Hepatocyte (in vitro differentiated cells): ENCODE measurements around the gene B3GAT1. TPM values are rescaled to one million over a fixed set of nuclear protein-coding genes. Genes with fewer than 3 reads are reported as not detected.

ENCODE experiments used
- DNase-seq: peaks from one replicate; pipeline ENCODE4 v3.0.0-alpha.2; 2016; ENCODE audit warnings: low spot score
- H2AFZ ChIP-seq: fragments of 200-600 bp; sonication (generic); 2 replicates; pipeline ENCODE4 v1.6.0; 2016; ENCODE audit warnings: antibody characterized with exemption, mild to moderate bottlenecking
- H3K27ac ChIP-seq: fragments of 200-600 bp; sonication (generic); 2 replicates; pipeline ENCODE4 v1.5.1; 2016; ENCODE audit warnings: mild to moderate bottlenecking
- H3K27me3 ChIP-seq: fragments of 200-600 bp; sonication (generic); 2 replicates; pipeline ENCODE4 v1.6.1; 2016
- H3K36me3 ChIP-seq: fragments of 200-600 bp; sonication (generic); replicated peaks from 2 replicates; pipeline ENCODE4 v1.5.1; 2016; ENCODE audit warnings: low read depth; ENCODE audit not compliant: insufficient read depth
- H3K4me1 ChIP-seq: fragments of 200-600 bp; sonication (generic); 2 replicates; pipeline ENCODE4 v1.5.1; 2016; ENCODE audit warnings: mild to moderate bottlenecking, moderate library complexity; ENCODE audit not compliant: insufficient read depth
- H3K4me2 ChIP-seq: fragments of 200-600 bp; sonication (generic); 2 replicates; pipeline ENCODE4 v1.6.0; 2016
- H3K4me3 ChIP-seq: fragments of 200-600 bp; sonication (generic); 2 replicates; pipeline ENCODE4 v1.5.1; 2016; ENCODE audit warnings: mild to moderate bottlenecking
- H3K79me2 ChIP-seq: fragments of 200-600 bp; sonication (generic); 2 replicates; pipeline ENCODE4 v1.6.0; 2017; ENCODE audit warnings: mild to moderate bottlenecking
- H3K9me2 ChIP-seq: fragments of 200-600 bp; sonication (generic); replicated peaks from 2 replicates; pipeline ENCODE4 v1.6.0; 2017; ENCODE audit warnings: mild to moderate bottlenecking; ENCODE audit not compliant: insufficient read depth
- H3K9me3 ChIP-seq: fragments of 200-600 bp; sonication (generic); 2 replicates; pipeline ENCODE4 v1.5.1; 2016; ENCODE audit warnings: low read depth, mild to moderate bottlenecking
- H4K20me1 ChIP-seq: fragments of 200-600 bp; sonication (generic); 2 replicates; pipeline ENCODE4 v1.6.0; 2016; ENCODE audit warnings: mild to moderate bottlenecking; ENCODE audit not compliant: insufficient read depth, poor library complexity, severe bottlenecking
- EZH2 ChIP-seq: fragments of 200-600 bp; sonication (generic); IDR thresholded peaks from 2 replicates; pipeline ENCODE4 v1.6.1; 2016; ENCODE audit warnings: antibody characterized with exemption, mild to moderate bottlenecking, borderline replicate concordance
- EZH2phosphoT487 ChIP-seq: fragments of 200-600 bp; sonication (generic); IDR thresholded peaks from one replicate; pipeline ENCODE4 v1.6.1; 2018; ENCODE audit warnings: antibody characterized with exemption, mild to moderate bottlenecking, low read depth, moderate library complexity; ENCODE audit not compliant: unreplicated experiment, severe bottlenecking
- WGBS: methylation state at CpG from one replicate; pipeline ENCODE4 v1.1.6; 2016; ENCODE audit warnings: low lambda C conversion rate; ENCODE audit errors: missing lambda C conversion rate; 5-methylcytosine and 5-hydroxymethylcytosine counted together
- polyA plus RNA-seq: library from polyadenylated mRNA; unstranded; fragments of >200 nt; fragmentation: Nextera tagmentation; extraction: Ambion mirVana; gene quantifications from 2 replicates; pipeline ENCODE4 v1.2.1, GENCODE V29; 2016
- total RNA-seq: library from RNA; depleted of rRNA; stranded (reverse); fragments of >200 nt; gene quantifications from 2 replicates; pipeline ENCODE4 v1.2.3, GENCODE V29; 2014
- TF ChIP-seq, protein P1 (sequence below): fragments of 200-600 bp; sonication (generic); IDR thresholded peaks from 2 replicates; pipeline ENCODE4 v1.5.1; 2016; ENCODE audit warnings: antibody characterized with exemption, mild to moderate bottlenecking; ENCODE audit not compliant: poor library complexity

The B3GAT1 gene
- total and polyA plus RNA-seq, 2 experiments from 2014 or later, result 0.17 to 0.40 TPM

DNA sequence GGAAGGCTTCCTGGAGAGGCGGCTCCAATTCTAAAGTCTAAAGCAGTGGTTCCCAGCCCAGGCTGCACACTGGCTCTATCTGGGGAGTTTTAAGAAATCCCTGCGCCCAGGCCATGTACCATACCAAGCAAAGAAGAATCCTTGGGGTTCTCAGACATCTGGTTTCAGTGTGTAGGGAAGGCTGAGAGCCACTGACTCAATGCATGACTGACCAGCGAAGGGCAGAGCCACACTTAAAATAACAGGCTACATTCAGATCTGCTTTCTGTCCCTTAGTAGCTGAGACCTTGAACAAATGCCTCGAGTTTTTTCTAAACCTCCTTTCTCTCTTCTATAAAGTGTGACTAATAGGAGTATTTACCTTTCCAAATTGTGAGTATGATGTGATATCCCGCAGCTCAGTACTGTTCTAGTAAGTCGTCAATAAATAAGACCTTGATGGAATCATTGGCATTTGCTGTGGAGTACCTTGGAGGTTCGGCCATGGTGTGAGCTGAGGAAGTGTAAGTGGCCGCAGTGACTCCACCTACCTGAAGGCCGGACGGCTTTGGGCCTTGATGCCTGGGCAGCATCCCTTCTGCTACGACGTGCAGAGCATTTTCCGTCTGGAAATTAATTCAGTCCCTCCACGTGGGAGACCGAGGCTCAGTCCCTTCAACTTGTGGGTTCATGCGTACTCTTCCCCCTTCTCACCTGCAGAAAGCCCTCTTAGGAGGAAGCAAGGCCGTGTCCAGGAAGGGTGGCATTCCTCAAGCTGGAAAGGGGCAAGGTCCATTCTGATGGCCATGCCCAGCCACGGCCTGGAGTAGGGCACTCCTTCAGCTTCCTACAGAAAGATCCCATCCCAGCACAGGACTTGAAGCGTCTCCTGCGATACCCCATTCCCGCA, 55.1 kb downstream of the B3GAT1 start:
- Histone ChIP-seq H3K27ac (no peak overlapping the region), H3K4me1 (no peaks in the 10 kb centered on the region), H3K27me3 (no peaks in the 10 kb centered on the region), H4K20me1 (no peaks in the 10 kb centered on the region), H3K9me2 (no peaks in the 10 kb centered on the region), H3K4me2 (no peak overlapping the region), H3K4me3 (no peak overlapping the region), H3K9me3 (no peaks in the 10 kb centered on the region), H2AFZ (no peak overlapping the region), H3K36me3 (no peaks in the 10 kb centered on the region), H3K79me2 (no peaks in the 10 kb centered on the region)
- DNase-seq, result no peak
- TF ChIP-seq EZH2 (no peak), EZH2phosphoT487 (no peak)
- TF ChIP-seq, protein P1, sequence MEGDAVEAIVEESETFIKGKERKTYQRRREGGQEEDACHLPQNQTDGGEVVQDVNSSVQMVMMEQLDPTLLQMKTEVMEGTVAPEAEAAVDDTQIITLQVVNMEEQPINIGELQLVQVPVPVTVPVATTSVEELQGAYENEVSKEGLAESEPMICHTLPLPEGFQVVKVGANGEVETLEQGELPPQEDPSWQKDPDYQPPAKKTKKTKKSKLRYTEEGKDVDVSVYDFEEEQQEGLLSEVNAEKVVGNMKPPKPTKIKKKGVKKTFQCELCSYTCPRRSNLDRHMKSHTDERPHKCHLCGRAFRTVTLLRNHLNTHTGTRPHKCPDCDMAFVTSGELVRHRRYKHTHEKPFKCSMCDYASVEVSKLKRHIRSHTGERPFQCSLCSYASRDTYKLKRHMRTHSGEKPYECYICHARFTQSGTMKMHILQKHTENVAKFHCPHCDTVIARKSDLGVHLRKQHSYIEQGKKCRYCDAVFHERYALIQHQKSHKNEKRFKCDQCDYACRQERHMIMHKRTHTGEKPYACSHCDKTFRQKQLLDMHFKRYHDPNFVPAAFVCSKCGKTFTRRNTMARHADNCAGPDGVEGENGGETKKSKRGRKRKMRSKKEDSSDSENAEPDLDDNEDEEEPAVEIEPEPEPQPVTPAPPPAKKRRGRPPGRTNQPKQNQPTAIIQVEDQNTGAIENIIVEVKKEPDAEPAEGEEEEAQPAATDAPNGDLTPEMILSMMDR, result no peak
- 92% methylated on average over 21 of the region's 21 CpGs for WGBS

DNA sequence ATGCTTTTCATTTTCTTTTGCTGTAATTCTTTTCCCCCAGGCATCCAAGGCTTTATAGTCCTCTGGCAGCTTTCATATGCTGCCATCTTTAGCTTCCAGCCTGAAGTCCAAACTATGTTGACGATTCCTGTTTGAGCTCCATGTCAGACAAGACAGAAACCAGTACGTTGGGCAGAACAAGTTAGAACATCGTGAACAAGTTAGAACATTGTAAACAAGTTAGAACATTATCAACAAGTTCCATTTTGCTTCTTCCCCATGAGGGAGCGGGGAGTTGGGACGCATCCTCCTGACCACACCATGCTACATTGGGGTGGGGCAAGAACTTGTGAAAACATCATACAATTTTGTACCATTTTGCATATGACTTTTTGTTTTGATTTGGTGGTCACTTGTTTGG, 56.4 kb downstream of the B3GAT1 start:
- no peak overlapping the region for H3K4me3 ChIP-seq
- WGBS, result 87% methylated on average over 5 of the region's 5 CpGs
- H4K20me1 ChIP-seq, result no peaks in the 10 kb centered on the region
- no peaks in the 10 kb centered on the region for H3K9me2 ChIP-seq
- H3K4me1 ChIP-seq, result no peaks in the 10 kb centered on the region
- H3K36me3 ChIP-seq, result no peaks in the 10 kb centered on the region
- no peaks in the 10 kb centered on the region for H3K79me2 ChIP-seq
- H3K4me2 ChIP-seq, result peak overlapping the region; percentile 30
- no peaks in the 10 kb centered on the region for H3K27me3 ChIP-seq
- TF ChIP-seq EZH2, result no peak
- TF ChIP-seq, protein P1, result no peak
- TF ChIP-seq EZH2phosphoT487, result no peak
- no peaks in the 10 kb centered on the region for H3K9me3 ChIP-seq
- no peak overlapping the region for H2AFZ ChIP-seq
- H3K27ac ChIP-seq, result peak overlapping the region; percentile 11
- no peak for DNase-seq

DNA sequence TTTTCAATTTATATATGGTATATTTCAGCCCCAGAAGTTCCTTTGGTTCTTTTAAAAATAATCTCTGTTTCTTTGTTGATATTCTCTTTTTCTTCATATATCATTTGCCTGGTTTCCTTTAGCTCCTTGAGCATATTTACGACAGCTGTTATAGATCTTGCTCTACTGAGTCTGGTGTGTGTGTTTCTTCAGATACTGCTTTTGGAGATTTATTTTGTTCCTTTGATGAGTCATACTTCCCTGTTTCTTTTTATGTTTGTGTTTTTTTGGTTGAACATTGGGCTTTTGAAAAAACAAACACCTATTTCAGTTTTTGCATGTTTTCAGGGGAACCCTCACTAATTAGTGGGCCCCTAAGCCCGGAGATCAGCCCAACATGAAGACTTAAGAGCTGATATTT, 56.9 kb downstream of the B3GAT1 start:
- no peaks in the 10 kb centered on the region for H4K20me1 ChIP-seq
- H3K27me3 ChIP-seq, result no peaks in the 10 kb centered on the region
- no peaks in the 10 kb centered on the region for H3K36me3 ChIP-seq
- H3K9me3 ChIP-seq, result no peaks in the 10 kb centered on the region
- H3K4me1 ChIP-seq, result no peaks in the 10 kb centered on the region
- no peak for TF ChIP-seq EZH2
- TF ChIP-seq, protein P1, result no peak
- no peak for TF ChIP-seq EZH2phosphoT487
- no peaks in the 10 kb centered on the region for H3K79me2 ChIP-seq
- no peaks in the 10 kb centered on the region for H3K9me2 ChIP-seq
- H3K27ac ChIP-seq, result peak overlapping the region; percentile 11
- H2AFZ ChIP-seq, result no peak overlapping the region
- 77% methylated on average over 2 of the region's 2 CpGs for WGBS
- no peak overlapping the region for H3K4me3 ChIP-seq
- peak overlapping the region; percentile 30 for H3K4me2 ChIP-seq
- no peak for DNase-seq
